HL-60 (cell line): Measurements from ENCODE around the gene SPATA16.

Source experiments
- CTCF ChIP-seq: IDR thresholded peaks from one replicate; pipeline ENCODE4 v1.5.1; 2011; ENCODE audit warnings: low read length, control low read depth, inconsistent platforms; ENCODE audit not compliant: insufficient read depth
- GABPA ChIP-seq: IDR thresholded peaks from 2 replicates; pipeline ENCODE4 v1.6.1; 2012; ENCODE audit warnings: low read depth
- POLR2AphosphoS5 ChIP-seq: IDR thresholded peaks from 2 replicates; pipeline ENCODE4 v1.6.1; 2012; ENCODE audit warnings: low read depth
- TF ChIP-seq, protein P1 (sequence below): IDR thresholded peaks from 2 replicates; pipeline ENCODE4 v1.6.1; 2012; ENCODE audit warnings: low read depth; ENCODE audit not compliant: insufficient replicate concordance

GRCh38 chr3:172918165-172918564, 222.9 kb downstream of the SPATA16 start:
- TF ChIP-seq CTCF: no peak
- no peak for TF ChIP-seq POLR2AphosphoS5
- TF ChIP-seq, protein P1, sequence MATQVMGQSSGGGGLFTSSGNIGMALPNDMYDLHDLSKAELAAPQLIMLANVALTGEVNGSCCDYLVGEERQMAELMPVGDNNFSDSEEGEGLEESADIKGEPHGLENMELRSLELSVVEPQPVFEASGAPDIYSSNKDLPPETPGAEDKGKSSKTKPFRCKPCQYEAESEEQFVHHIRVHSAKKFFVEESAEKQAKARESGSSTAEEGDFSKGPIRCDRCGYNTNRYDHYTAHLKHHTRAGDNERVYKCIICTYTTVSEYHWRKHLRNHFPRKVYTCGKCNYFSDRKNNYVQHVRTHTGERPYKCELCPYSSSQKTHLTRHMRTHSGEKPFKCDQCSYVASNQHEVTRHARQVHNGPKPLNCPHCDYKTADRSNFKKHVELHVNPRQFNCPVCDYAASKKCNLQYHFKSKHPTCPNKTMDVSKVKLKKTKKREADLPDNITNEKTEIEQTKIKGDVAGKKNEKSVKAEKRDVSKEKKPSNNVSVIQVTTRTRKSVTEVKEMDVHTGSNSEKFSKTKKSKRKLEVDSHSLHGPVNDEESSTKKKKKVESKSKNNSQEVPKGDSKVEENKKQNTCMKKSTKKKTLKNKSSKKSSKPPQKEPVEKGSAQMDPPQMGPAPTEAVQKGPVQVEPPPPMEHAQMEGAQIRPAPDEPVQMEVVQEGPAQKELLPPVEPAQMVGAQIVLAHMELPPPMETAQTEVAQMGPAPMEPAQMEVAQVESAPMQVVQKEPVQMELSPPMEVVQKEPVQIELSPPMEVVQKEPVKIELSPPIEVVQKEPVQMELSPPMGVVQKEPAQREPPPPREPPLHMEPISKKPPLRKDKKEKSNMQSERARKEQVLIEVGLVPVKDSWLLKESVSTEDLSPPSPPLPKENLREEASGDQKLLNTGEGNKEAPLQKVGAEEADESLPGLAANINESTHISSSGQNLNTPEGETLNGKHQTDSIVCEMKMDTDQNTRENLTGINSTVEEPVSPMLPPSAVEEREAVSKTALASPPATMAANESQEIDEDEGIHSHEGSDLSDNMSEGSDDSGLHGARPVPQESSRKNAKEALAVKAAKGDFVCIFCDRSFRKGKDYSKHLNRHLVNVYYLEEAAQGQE: no peak
- no peak for TF ChIP-seq GABPA
